Measurements from ENCODE around the gene ANKRD6. TPM values are rescaled to one million over a fixed set of nuclear protein-coding genes. Genes with fewer than 3 reads are reported as not detected.

ANKRD6 gene
- total RNA-seq, 4 donors from 2014 or later: 9.3 to 26.0 (median 12.4) TPM

GRCh38 chr6:89667872-89668556 is 235.1 kb downstream of the ANKRD6 start:
- ATAC-seq (ENCODE audit: low FRiP score): no peak
- no peak for TF ChIP-seq CTCF (IDR thresholded peaks at IDR 0.05)

GRCh38 chr6:89669002-89669401 is 236.1 kb downstream of the ANKRD6 start:
- DNase-seq (ENCODE audit: low spot score) (no peak), ATAC-seq (ENCODE audit: low FRiP score) (no peak)
- TF ChIP-seq CTCF (IDR thresholded peaks at IDR 0.05): no peak

More at GRCh38 chr6:89667872-89668556, 235.1 kb downstream of the ANKRD6 start:
- no peak for DNase-seq (ENCODE audit: low spot score)

- no peak for TF ChIP-seq CTCF (IDR thresholded peaks at IDR 0.05)
- ATAC-seq (ENCODE audit: low FRiP score) (no peak), DNase-seq (ENCODE audit: low spot score) (no peak)
Observed at GRCh38 chr6:89670935-89671565, 238.1 kb downstream of the ANKRD6 start.

GRCh38 chr6:89675949-89676748 is 243.2 kb downstream of the ANKRD6 start:
- no peak for ATAC-seq (ENCODE audit: low FRiP score)
- DNase-seq (ENCODE audit: low spot score): no peak
- TF ChIP-seq CTCF (IDR thresholded peaks at IDR 0.05): no peak

GRCh38 chr6:89678531-89678930 is 245.6 kb downstream of the ANKRD6 start:
- ATAC-seq (ENCODE audit: low FRiP score): no peak
- no peak for TF ChIP-seq CTCF (IDR thresholded peaks at IDR 0.05)
- no peak for DNase-seq (ENCODE audit: low spot score)

GRCh38 chr6:89679215-89680120 is 246.5 kb downstream of the ANKRD6 start:
- TF ChIP-seq CTCF (IDR thresholded peaks at IDR 0.05): no peak
- DNase-seq (ENCODE audit: low spot score) (no peak), ATAC-seq (ENCODE audit: low FRiP score) (no peak)

Data from omental fat pad (tissue), 4 donors.